HG03045 (cell line): ENCODE data around the gene SCFD1.
"Not testable (repeated sequence)": the region's sequence is repeated elsewhere in the genome, so short reads cannot be mapped to it uniquely, and the experiment has no call there.

Experiments
- ATAC-seq: cut with Tn5 transposase; IDR thresholded peaks from one replicate; pipeline ENCODE4 v1.9.1; 2021; ENCODE audit warnings: mild to moderate bottlenecking, moderate library complexity; ENCODE audit not compliant: unreplicated experiment

Gene SCFD1

GRCh38 chr14:30621940-30622830 is at the start of gene SCFD1:
SCFD1 (plus strand) TSS chr14:30622319; CDS start chr14:30622339, 20 bp downstream.
- ATAC-seq = peak; percentile 96

GRCh38 chr14:30572771-30573170 is 49.3 kb upstream of the SCFD1 start:
- ATAC-seq = no peak

GRCh38 chr14:30573226-30573814 is 48.8 kb upstream of the SCFD1 start:
- ATAC-seq = no peak

- no peak for ATAC-seq
Observed at GRCh38 chr14:30573966-30574365, 48.2 kb upstream of the SCFD1 start.

GRCh38 chr14:30574777-30575176 is 47.3 kb upstream of the SCFD1 start:
- not testable (repeated sequence) for ATAC-seq

GRCh38 chr14:30576333-30576732 is 45.8 kb upstream of the SCFD1 start:
- ATAC-seq = not testable (repeated sequence)

GRCh38 chr14:30580616-30581282 is 41.4 kb upstream of the SCFD1 start:
- ATAC-seq = no peak

- no peak for ATAC-seq
Observed at GRCh38 chr14:30581283-30581625, 40.9 kb upstream of the SCFD1 start.

- no peak for ATAC-seq
Observed at GRCh38 chr14:30582376-30582775, 39.7 kb upstream of the SCFD1 start.

GRCh38 chr14:30584058-30584630 is 38.0 kb upstream of the SCFD1 start:
- ATAC-seq = no peak

- no peak for ATAC-seq
Observed at GRCh38 chr14:30585204-30585603, 36.9 kb upstream of the SCFD1 start.

GRCh38 chr14:30587141-30587540 is 35.0 kb upstream of the SCFD1 start:
- no peak for ATAC-seq

GRCh38 chr14:30588873-30589272 is 33.2 kb upstream of the SCFD1 start:
- no peak for ATAC-seq

GRCh38 chr14:30596935-30597334 is 25.2 kb upstream of the SCFD1 start:
- ATAC-seq = no peak

GRCh38 chr14:30597504-30597903 is 24.6 kb upstream of the SCFD1 start:
- ATAC-seq = no peak

- no peak for ATAC-seq
Observed at GRCh38 chr14:30600922-30601918, 20.9 kb upstream of the SCFD1 start.

GRCh38 chr14:30603402-30603801 is 18.7 kb upstream of the SCFD1 start:
- no peak for ATAC-seq

- ATAC-seq = not testable (repeated sequence)
Observed at GRCh38 chr14:30604696-30605095, 17.4 kb upstream of the SCFD1 start.

- ATAC-seq = no peak
Observed at GRCh38 chr14:30607156-30607780, 14.9 kb upstream of the SCFD1 start.

- no peak for ATAC-seq
Observed at GRCh38 chr14:30608533-30609006, 13.5 kb upstream of the SCFD1 start.
